Lung (tissue), 12 donors: Measurements from ENCODE around the gene HFM1. TPM values are rescaled to one million over a fixed set of nuclear protein-coding genes. Genes with fewer than 3 reads are reported as not detected.

Source experiments
- ATAC-seq: fragments of 200-7000 bp; cut with Tn5 transposase; one replicate; pipeline ENCODE4 v1.9.1; 2020; ENCODE audit warnings: moderate number of reproducible peaks; ENCODE audit not compliant: insufficient read depth, low FRiP score
- DNase-seq, 3 donors: peaks; one replicate each; pipeline ENCODE4 v3.0.0-alpha.2; 2013 to 2017
- H3K27ac ChIP-seq, 2 donors: one replicate each; pipeline ENCODE4 v1.5.1; 2013; ENCODE audit warnings: mild to moderate bottlenecking in 2 of 2, moderate library complexity in 2 of 2, control low read depth in 1 of 2, inconsistent platforms in 1 of 2, low read depth in 1 of 2, low read length in 1 of 2
- H3K27me3 ChIP-seq, 3 donors: one replicate each; pipeline ENCODE4 v1.5.1; 2013; ENCODE audit warnings: low read length in 2 of 3; ENCODE audit not compliant: control insufficient read depth in 3 of 3, insufficient read depth in 3 of 3
- H3K36me3 ChIP-seq, 4 donors: one replicate each; pipeline ENCODE4 v1.5.1; 2013; ENCODE audit warnings: low read length in 4 of 4, mild to moderate bottlenecking in 1 of 4, moderate library complexity in 1 of 4; ENCODE audit not compliant: control insufficient read depth in 4 of 4, insufficient read depth in 4 of 4
- H3K4me1 ChIP-seq, 5 donors: one replicate each; pipeline ENCODE4 v1.5.1; 2013; ENCODE audit warnings: low read length in 5 of 5, mild to moderate bottlenecking in 2 of 5, moderate library complexity in 1 of 5; ENCODE audit not compliant: control insufficient read depth in 5 of 5, insufficient read depth in 5 of 5
- H3K4me3 ChIP-seq: one replicate; pipeline ENCODE4 v1.5.1; 2013; ENCODE audit warnings: mild to moderate bottlenecking, control low read depth, moderate library complexity
- H3K9ac ChIP-seq, 2 donors: one replicate each; pipeline ENCODE4 v1.5.1; 2013; ENCODE audit warnings: low read length in 2 of 2, control low read depth in 1 of 2; ENCODE audit not compliant: insufficient read depth in 1 of 2
- H3K9me3 ChIP-seq, 4 donors: one replicate each; pipeline ENCODE4 v1.5.1; 2013; ENCODE audit warnings: low read length in 3 of 4, mild to moderate bottlenecking in 1 of 4, moderate library complexity in 1 of 4; ENCODE audit not compliant: control insufficient read depth in 4 of 4, insufficient read depth in 3 of 4
- WGBS, 2 donors: extraction: QIAGEN DNeasy Blood & Tissue Kit; methylation state at CpG; one replicate each; pipeline ENCODE4 v1.1.7; 2013; 5-methylcytosine and 5-hydroxymethylcytosine counted together
- polyA plus RNA-seq, 2 donors: library from polyadenylated mRNA; stranded (reverse); fragments of 200-250 nt; gene quantifications; one replicate each; pipeline ENCODE4 v1.2.1, GENCODE V29; 2013
- total RNA-seq, 2 donors: library from RNA; depleted of rRNA in 1 of 2; stranded (reverse); fragments of >200 nt in 1 of 2; gene quantifications; one replicate each; pipeline ENCODE4 v1.2.1, GENCODE V29; 2014 to 2021
- TF ChIP-seq, protein P1 (sequence below): IDR thresholded peaks from 2 replicates; pipeline ENCODE4 v1.5.1; 2012; ENCODE audit warnings: mild to moderate bottlenecking; ENCODE audit errors: control extremely low read depth, extremely low read depth
- donor health status: control.
- donor health status: control.
- donor health status: Bipolar disorder and iron deficiency.
- donor health status: healthy.
- donor health status: DM: yes; HTN: yes; CAD: no.

Gene HFM1
- total and polyA plus RNA-seq, 4 donors: 0.16 to 8.0 (median 0.80) TPM

DNA sequence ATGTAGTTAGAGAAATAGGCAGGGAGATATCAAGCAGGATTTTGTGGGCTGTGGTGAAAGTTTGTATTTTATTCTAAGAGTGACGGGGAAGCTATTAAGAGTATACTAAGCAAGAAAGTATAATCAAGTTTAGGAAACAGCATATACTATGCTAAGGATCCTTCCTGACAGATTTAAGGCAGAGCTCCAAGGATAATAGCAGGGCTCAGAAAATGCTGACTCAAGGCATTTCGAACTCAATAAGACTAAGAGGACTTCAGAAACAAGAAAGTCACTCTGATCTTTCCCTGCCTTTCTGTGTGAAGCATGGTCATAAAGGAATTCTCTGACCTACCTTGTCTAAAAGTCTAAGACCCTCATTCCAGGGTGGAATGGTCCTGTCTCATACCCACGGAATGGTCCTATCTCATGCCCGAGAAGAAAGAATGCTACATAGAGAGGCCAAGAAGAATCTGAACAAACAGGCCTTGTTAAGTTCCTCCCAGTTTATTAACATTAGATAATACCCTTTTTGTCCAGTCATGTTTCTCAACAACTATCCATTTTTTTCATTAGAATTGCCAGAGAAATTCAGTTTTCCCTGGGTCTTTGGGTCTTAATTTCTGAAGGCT, 59.1 kb downstream of the HFM1 start:
- Histone ChIP-seq H3K4me1 (no peaks in the 10 kb centered on the region), H3K4me3 (no peak overlapping the region), H3K27me3 (no peaks in the 10 kb centered on the region), H3K9me3 (no peaks in the 10 kb centered on the region), H3K36me3 (peaks cover 0 to 6% (median 0%) of the 10 kb centered on the region in 4 donors), H3K9ac (no peak overlapping the region), H3K27ac (no peak overlapping the region)
- TF ChIP-seq, protein P1, sequence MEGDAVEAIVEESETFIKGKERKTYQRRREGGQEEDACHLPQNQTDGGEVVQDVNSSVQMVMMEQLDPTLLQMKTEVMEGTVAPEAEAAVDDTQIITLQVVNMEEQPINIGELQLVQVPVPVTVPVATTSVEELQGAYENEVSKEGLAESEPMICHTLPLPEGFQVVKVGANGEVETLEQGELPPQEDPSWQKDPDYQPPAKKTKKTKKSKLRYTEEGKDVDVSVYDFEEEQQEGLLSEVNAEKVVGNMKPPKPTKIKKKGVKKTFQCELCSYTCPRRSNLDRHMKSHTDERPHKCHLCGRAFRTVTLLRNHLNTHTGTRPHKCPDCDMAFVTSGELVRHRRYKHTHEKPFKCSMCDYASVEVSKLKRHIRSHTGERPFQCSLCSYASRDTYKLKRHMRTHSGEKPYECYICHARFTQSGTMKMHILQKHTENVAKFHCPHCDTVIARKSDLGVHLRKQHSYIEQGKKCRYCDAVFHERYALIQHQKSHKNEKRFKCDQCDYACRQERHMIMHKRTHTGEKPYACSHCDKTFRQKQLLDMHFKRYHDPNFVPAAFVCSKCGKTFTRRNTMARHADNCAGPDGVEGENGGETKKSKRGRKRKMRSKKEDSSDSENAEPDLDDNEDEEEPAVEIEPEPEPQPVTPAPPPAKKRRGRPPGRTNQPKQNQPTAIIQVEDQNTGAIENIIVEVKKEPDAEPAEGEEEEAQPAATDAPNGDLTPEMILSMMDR: no peak
- DNase-seq (peak in 2 of 3 donors; percentile 59 to 76), ATAC-seq (no peak)
- 67 to 70% methylated on average over 4 of the region's 4 CpGs for WGBS, 2 donors

DNA sequence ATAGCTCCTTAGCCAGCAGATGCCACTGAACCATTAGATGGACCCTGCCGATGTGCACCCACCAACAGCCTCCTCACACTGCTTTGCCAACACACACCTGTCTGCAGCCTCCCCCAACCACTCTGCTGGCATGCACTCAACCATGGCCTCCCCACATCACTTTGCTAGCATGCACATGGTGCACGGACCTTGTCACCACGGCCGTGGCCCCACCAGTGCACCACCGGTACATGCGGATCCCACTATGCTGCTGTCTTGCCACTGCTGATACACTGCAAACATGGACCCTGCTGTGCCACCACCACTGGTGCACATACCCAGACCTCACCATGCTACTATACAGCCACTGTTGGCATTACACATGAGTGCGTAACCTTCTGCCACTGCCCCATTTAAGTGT, 66.1 kb downstream of the HFM1 start:
- 98% methylated on average over 7 of the region's 7 CpGs for WGBS, 2 donors
- DNase-seq (no peak), ATAC-seq (no peak)
- no peaks in the 10 kb centered on the region for H3K27me3 ChIP-seq
- H3K4me3 ChIP-seq: no peak overlapping the region
- H3K9me3 ChIP-seq: peaks cover 0 to 6% (median 2%) of the 10 kb centered on the region in 4 donors
- no peak overlapping the region for H3K9ac ChIP-seq
- H3K4me1 ChIP-seq: no peaks in the 10 kb centered on the region
- peaks cover 0 to 12% (median 1%) of the 10 kb centered on the region in 4 donors for H3K36me3 ChIP-seq
- TF ChIP-seq, protein P1: no peak
- H3K27ac ChIP-seq: no peak overlapping the region

DNA sequence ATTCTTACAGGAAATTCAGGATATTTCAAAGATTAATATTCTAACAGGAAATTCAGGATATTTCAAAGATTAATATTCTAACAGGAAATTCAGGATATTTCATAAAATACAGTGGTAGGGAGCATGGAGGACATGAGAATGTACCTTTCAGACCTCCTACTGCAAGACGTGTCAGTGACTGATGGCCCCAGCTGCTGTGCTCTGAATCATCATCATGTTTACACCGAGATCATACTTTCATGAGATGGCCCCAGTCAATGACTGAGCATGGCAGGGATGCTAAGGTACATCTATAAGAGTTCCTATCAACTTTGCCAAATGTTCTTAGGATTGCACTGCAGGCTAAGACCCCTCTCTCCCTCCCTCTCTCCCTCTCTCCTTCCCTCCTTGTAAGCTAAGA, 69.0 kb downstream of the HFM1 start:
- Histone ChIP-seq H3K36me3 (peaks cover 0 to 12% (median 1%) of the 10 kb centered on the region in 4 donors), H3K9ac (no peak overlapping the region), H3K4me3 (no peak overlapping the region), H3K27me3 (no peaks in the 10 kb centered on the region), H3K4me1 (no peaks in the 10 kb centered on the region), H3K27ac (no peak overlapping the region), H3K9me3 (peaks cover 0 to 6% (median 2%) of the 10 kb centered on the region in 4 donors)
- WGBS, 2 donors: 65 to 83% methylated on average over 2 of the region's 2 CpGs
- no peak for ATAC-seq
- no peak for DNase-seq
- TF ChIP-seq, protein P1: no peak

DNA sequence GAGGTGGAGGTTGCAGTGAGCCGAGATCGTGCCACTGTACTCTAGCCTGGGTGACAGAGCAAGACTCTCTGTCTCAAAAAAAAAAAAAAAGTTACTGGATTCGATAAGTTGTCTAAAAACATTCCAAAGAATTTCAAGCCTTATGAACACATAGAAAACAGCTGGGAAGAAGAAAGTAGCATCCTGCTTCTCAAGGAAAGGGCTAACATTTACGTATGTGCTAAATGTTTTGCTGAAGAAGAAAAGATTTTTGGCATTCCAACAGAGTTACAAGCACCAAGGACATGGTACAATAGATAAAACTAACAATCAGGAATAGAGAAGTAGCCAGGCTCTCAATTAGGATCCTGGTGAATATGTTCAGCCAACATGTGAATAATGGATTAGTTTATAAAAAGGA, 69.8 kb downstream of the HFM1 start:
- TF ChIP-seq, protein P1: no peak
- WGBS, 2 donors: 84 to 86% methylated on average over 3 to 4 of the region's 4 CpGs
- H3K4me3 ChIP-seq: no peak overlapping the region
- DNase-seq (no peak), ATAC-seq (no peak)
- H3K27ac ChIP-seq: no peak overlapping the region
- no peaks in the 10 kb centered on the region for H3K27me3 ChIP-seq
- H3K9me3 ChIP-seq: peaks cover 0 to 7% (median 2%) of the 10 kb centered on the region in 4 donors
- H3K4me1 ChIP-seq: no peaks in the 10 kb centered on the region
- H3K36me3 ChIP-seq: peaks cover 0 to 14% (median 2%) of the 10 kb centered on the region in 4 donors
- H3K9ac ChIP-seq: no peak overlapping the region
